Activated effector memory CD4-positive, alpha-beta T cell treated with Interleukin-2 at 50 U/mL for 16 hours (primary cell): ENCODE data around the gene P3H1.
"Not testable (repeated sequence)": the region's sequence is repeated elsewhere in the genome, so short reads cannot be mapped to it uniquely, and the experiment has no call there.

ENCODE experiments used
- DNase-seq: peaks from one replicate; pipeline ENCODE4 v3.0.0-alpha.2; 2020

P3H1 gene

GRCh38 chr1:42768172-42768571 is 1.3 kb upstream of the P3H1 start:
- DNase-seq, result no peak

GRCh38 chr1:42767510-42768000 is 727 bp upstream of the P3H1 start:
- DNase-seq, result no peak

- DNase-seq, result no peak
These were observed 742 bp downstream of the P3H1 start for GRCh38 chr1:42765832-42766740.

GRCh38 chr1:42765269-42765668 is 1.6 kb downstream of the P3H1 start:
- no peak for DNase-seq

- no peak for DNase-seq
These were observed 4.6 kb downstream of the P3H1 start for GRCh38 chr1:42762269-42762668.

GRCh38 chr1:42761567-42761966 is 5.3 kb downstream of the P3H1 start:
- DNase-seq, result no peak

GRCh38 chr1:42759114-42759513 is 7.7 kb downstream of the P3H1 start:
- no peak for DNase-seq

GRCh38 chr1:42758641-42759040 is 8.2 kb downstream of the P3H1 start:
- no peak for DNase-seq

GRCh38 chr1:42757892-42758275 is 8.9 kb downstream of the P3H1 start:
- DNase-seq, result no peak

- DNase-seq, result no peak
These were observed 9.6 kb downstream of the P3H1 start for GRCh38 chr1:42756956-42757891.

GRCh38 chr1:42753070-42753469 is 13.8 kb downstream of the P3H1 start:
- DNase-seq, result no peak

GRCh38 chr1:42752284-42752683 is 14.5 kb downstream of the P3H1 start:
- DNase-seq, result no peak

- not testable (repeated sequence) for DNase-seq
These were observed 15.2 kb downstream of the P3H1 start for GRCh38 chr1:42751511-42752070.

- no peak for DNase-seq
These were observed 16.8 kb downstream of the P3H1 start for GRCh38 chr1:42750041-42750440.

GRCh38 chr1:42748461-42749410 is 18.1 kb downstream of the P3H1 start:
- no peak for DNase-seq

GRCh38 chr1:42748021-42748420 is 18.8 kb downstream of the P3H1 start:
- no peak for DNase-seq

- peak; percentile 20 for DNase-seq
These were observed 19.7 kb downstream of the P3H1 start for GRCh38 chr1:42747125-42747524.

- no peak for DNase-seq
These were observed 20.3 kb downstream of the P3H1 start for GRCh38 chr1:42746436-42747105.

- no peak for DNase-seq
These were observed 21.0 kb downstream of the P3H1 start for GRCh38 chr1:42745851-42746250.

GRCh38 chr1:42744148-42744413 is 22.7 kb downstream of the P3H1 start:
- no peak for DNase-seq

- no peak for DNase-seq
These were observed 23.3 kb downstream of the P3H1 start for GRCh38 chr1:42743317-42744147.
